NCI-H2227 treated with DMSO at 0.1 percent for 48 hours (cell line): ENCODE data around the gene SLC46A1.

ENCODE experiments used
- DNase-seq: peaks from one replicate; lab custom pipeline; 2025; lab: John Stamatoyannopoulos, UW

The SLC46A1 gene

GRCh38 chr17:28350271-28350670, 55.7 kb downstream of the SLC46A1 start:
- DNase-seq = no peak

GRCh38 chr17:28348979-28349378, 57.0 kb downstream of the SLC46A1 start:
- DNase-seq = no peak

DNA sequence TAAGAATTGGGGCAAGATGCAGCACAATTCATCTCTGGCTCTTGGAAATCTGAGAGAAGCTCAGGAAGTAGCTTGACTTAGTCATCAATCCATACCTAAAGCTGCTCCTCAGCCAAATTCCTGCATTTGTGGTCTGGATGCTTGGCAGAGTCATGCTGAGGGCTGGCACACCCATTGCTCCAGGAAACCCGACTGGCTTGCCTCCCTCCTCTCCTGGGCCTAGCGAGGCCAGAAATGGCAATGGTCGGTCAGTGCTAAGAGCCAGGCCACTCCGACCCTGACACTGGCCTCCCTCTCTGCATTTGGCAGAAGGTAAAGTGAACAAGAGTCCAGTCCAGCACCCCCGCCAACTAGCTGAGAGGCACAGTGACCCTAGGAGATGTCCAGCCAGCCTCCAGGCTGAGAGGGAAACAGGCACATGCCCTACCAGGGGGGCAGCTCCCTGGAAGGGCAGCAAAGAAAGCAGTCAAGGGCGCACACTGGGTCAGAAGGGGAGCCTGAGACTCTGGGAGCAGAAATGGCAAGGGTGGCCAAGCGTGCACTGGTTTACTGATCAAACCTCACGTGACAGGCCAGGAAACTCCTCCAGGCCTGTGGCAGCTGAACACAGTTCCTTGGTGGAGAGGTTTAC, 58.6 kb downstream of the SLC46A1 start:
- DNase-seq = no peak

DNA sequence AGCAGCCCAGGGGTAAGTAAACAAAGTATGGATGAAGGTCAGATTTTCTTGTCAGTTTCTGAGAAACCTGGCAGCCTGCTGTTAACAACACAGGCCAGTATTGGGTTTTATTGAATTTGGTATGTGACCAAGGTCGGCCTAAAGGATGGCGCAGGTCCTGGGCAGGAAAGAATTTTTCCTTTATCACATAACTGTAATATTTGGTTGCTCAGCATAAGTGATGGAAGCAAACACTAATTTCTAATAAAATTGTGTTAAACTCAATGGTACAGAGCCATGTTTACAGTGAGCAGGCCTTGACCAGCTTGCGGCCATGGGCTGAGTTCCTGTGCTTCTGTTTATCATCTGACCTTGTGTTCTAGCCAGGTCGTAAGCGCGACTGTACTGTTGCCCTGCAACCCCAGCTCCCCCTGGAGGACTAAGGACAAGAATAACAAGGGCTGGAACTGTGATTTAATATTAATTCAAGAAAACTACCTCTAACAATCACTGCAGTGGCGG, 59.2 kb downstream of the SLC46A1 start:
- no peak for DNase-seq

GRCh38 chr17:28346199-28346580, 59.8 kb downstream of the SLC46A1 start:
- no peak for DNase-seq

DNA sequence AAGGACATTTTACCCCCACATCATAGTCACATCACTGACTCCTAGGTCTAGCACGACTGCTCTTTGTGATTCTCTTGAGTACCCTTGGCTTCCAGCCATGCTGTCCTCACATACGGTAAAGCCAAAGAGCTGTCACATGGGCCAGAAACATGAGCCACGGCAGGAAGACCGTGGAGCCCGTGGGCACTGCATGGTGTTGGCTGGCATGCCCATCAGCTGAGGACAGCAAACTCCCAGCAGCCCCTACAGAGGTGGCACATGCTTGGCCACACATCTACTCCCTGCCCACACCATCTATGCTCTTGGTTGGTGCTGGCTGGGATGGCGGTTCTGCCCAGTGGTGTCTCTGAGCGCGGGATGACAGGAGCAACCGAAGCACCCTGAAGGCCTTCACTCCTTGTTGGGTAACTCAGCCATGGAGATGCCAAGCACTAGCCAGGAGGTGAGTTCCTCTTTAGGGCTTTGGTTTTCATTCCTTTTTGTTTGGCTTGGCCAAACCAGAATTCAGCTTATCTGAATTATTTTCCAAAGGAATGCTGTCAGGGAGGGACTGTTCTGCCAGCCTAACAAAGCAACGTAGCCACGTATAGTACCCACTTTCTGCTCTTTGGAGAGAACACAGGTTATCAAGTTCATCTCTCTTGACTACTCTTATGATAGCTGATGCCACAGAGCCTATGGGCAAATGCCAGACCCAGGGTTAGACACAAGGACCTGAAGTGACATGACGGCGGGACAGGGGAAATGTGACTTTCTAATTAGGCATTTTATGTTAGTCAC, 60.4 kb downstream of the SLC46A1 start:
- DNase-seq = no peak
